A549 (cell line): ENCODE data around the gene HUNK.

Experiments used
- CTCF ChIP-seq: fragments of >200 bp; sonication (Bioruptor Twin); formaldehyde crosslinking; IDR thresholded peaks from 3 replicates; pipeline ENCODE4 v1.5.1; 2016
- HDAC2 ChIP-seq: fragments of 200-600 bp; sonication (generic); IDR thresholded peaks from 2 replicates; pipeline ENCODE4 v1.6.1; 2016
- HMGXB4 ChIP-seq: fragments of 250-450 bp; sonication (Bioruptor Pico); IDR thresholded peaks from 2 replicates; pipeline ENCODE4 v1.5.0; 2021; ENCODE audit warnings: mild to moderate bottlenecking, moderate library complexity, borderline replicate concordance
- NR3C1 ChIP-seq: fragments of >200 bp; sonication (Bioruptor Twin); formaldehyde crosslinking; IDR thresholded peaks from 3 replicates; pipeline ENCODE4 v1.6.1; 2017
- PBX3 ChIP-seq: IDR thresholded peaks from 2 replicates; pipeline ENCODE4 v1.6.1; 2012
- POLR2A ChIP-seq: IDR thresholded peaks from 2 replicates; pipeline ENCODE4 v1.6.1; 2012; ENCODE audit warnings: mild to moderate bottlenecking, low read length
- RCOR1 ChIP-seq: fragments of 150-350 bp; IDR thresholded peaks from 2 replicates; pipeline ENCODE4 v1.6.1; 2014; ENCODE audit warnings: antibody characterized with exemption, low read length, low read depth
- SMC3 ChIP-seq: fragments of >200 bp; sonication (Bioruptor Twin); formaldehyde crosslinking; IDR thresholded peaks from 3 replicates; pipeline ENCODE4 v1.6.1; 2018; ENCODE audit warnings: inconsistent platforms
- TF ChIP-seq, protein P1 (sequence below): fragments of 200-600 bp; sonication (generic); IDR thresholded peaks from 2 replicates; pipeline ENCODE4 v1.6.1; 2016; ENCODE audit warnings: antibody characterized with exemption, mild to moderate bottlenecking, moderate library complexity
- TF ChIP-seq, protein P2 (sequence below): IDR thresholded peaks from 2 replicates; pipeline ENCODE4 v1.6.1; 2012

GRCh38 chr21:31937303-31937702 lies 64.5 kb downstream of the HUNK start:
- TF ChIP-seq, protein P1, sequence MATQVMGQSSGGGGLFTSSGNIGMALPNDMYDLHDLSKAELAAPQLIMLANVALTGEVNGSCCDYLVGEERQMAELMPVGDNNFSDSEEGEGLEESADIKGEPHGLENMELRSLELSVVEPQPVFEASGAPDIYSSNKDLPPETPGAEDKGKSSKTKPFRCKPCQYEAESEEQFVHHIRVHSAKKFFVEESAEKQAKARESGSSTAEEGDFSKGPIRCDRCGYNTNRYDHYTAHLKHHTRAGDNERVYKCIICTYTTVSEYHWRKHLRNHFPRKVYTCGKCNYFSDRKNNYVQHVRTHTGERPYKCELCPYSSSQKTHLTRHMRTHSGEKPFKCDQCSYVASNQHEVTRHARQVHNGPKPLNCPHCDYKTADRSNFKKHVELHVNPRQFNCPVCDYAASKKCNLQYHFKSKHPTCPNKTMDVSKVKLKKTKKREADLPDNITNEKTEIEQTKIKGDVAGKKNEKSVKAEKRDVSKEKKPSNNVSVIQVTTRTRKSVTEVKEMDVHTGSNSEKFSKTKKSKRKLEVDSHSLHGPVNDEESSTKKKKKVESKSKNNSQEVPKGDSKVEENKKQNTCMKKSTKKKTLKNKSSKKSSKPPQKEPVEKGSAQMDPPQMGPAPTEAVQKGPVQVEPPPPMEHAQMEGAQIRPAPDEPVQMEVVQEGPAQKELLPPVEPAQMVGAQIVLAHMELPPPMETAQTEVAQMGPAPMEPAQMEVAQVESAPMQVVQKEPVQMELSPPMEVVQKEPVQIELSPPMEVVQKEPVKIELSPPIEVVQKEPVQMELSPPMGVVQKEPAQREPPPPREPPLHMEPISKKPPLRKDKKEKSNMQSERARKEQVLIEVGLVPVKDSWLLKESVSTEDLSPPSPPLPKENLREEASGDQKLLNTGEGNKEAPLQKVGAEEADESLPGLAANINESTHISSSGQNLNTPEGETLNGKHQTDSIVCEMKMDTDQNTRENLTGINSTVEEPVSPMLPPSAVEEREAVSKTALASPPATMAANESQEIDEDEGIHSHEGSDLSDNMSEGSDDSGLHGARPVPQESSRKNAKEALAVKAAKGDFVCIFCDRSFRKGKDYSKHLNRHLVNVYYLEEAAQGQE: no peak
- TF ChIP-seq, protein P2, sequence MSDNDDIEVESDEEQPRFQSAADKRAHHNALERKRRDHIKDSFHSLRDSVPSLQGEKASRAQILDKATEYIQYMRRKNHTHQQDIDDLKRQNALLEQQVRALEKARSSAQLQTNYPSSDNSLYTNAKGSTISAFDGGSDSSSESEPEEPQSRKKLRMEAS: no peak
- TF ChIP-seq POLR2A: no peak
- TF ChIP-seq SMC3: no peak
- no peak for TF ChIP-seq CTCF
- TF ChIP-seq RCOR1: no peak
- no peak for TF ChIP-seq HMGXB4 (CRISPR knock-in tag)
- no peak for TF ChIP-seq PBX3
- no peak for TF ChIP-seq NR3C1
- TF ChIP-seq HDAC2: no peak
